Caco-2 (cell line): ENCODE results near the gene RNF217. TPM values are rescaled to one million over a fixed set of nuclear protein-coding genes. Genes with fewer than 3 reads are reported as not detected.

Experiments used
- BruUV-seq: library from RNA; stranded (reverse); fragments of 400-500 nt; replicated peaks from 2 replicates; lab custom pipeline; 2021; lab: Mats Ljungman, UMichigan
- CTCF ChIA-PET: fragments of 300-600 bp; sonication (Branson Sonifier 250); formaldehyde crosslinking; loops from one replicate; lab custom pipeline; 2022; ENCODE audit warnings: antibody characterized with exemption; lab: Charles Lee
- POLR2A ChIA-PET: fragments of 300-600 bp; sonication (Branson Sonifier 250); formaldehyde crosslinking; loops from one replicate; lab custom pipeline; 2022; ENCODE audit warnings: antibody characterized with exemption; lab: Charles Lee
- DNase-seq, 2 experiments: peaks; one replicate each; pipeline versions ENCODE4 v3.0.0 to v3.0.0-alpha.2; 2020 to 2022
- H3K27me3 ChIP-seq: replicated peaks from 2 replicates; pipeline ENCODE4 v1.6.0; 2011; ENCODE audit warnings: low read length; ENCODE audit not compliant: control insufficient read depth, insufficient read depth
- H3K36me3 ChIP-seq: 2 replicates; pipeline ENCODE4 v1.5.1; 2011; ENCODE audit warnings: low read length; ENCODE audit not compliant: control insufficient read depth, insufficient read depth
- H3K4me1 ChIP-seq: fragments of 250-450 bp; sonication (Bioruptor Pico); 2 replicates; pipeline ENCODE4 v1.5.1; 2020; ENCODE audit warnings: mild to moderate bottlenecking
- H3K4me3 ChIP-seq: 2 replicates; pipeline ENCODE4 v1.5.1; 2011; ENCODE audit warnings: low read depth, mild to moderate bottlenecking, control low read depth, low read length
- H3K9me3 ChIP-seq: fragments of 250-450 bp; sonication (Bioruptor Pico); 2 replicates; pipeline ENCODE4 v1.5.1; 2020; ENCODE audit warnings: mild to moderate bottlenecking, moderate library complexity
- H3K27ac Mint-ChIP-seq: one replicate; pipeline ENCODE4 v1.8.0; 2022; ENCODE audit warnings: mixed read lengths; ENCODE audit not compliant: unreplicated experiment
- H3K27me3 Mint-ChIP-seq: one replicate; pipeline ENCODE4 v1.8.0; 2022; ENCODE audit warnings: mixed read lengths; ENCODE audit not compliant: insufficient read depth, unreplicated experiment
- H3K36me3 Mint-ChIP-seq: one replicate; pipeline ENCODE4 v1.8.0; 2022; ENCODE audit warnings: mild to moderate bottlenecking, mixed read lengths; ENCODE audit not compliant: insufficient read depth, unreplicated experiment
- H3K4me1 Mint-ChIP-seq: one replicate; pipeline ENCODE4 v1.8.0; 2022; ENCODE audit warnings: low read depth, mixed read lengths; ENCODE audit not compliant: unreplicated experiment
- H3K4me3 Mint-ChIP-seq: one replicate; pipeline ENCODE4 v1.8.0; 2022; ENCODE audit warnings: mild to moderate bottlenecking, moderate library complexity, mixed read lengths; ENCODE audit not compliant: unreplicated experiment
- H3K9me3 Mint-ChIP-seq: one replicate; pipeline ENCODE4 v1.8.0; 2022; ENCODE audit warnings: mixed read lengths; ENCODE audit not compliant: unreplicated experiment
- CTCF ChIP-seq, 2 experiments: fragments of 200-600 bp in 1 of 2; IDR thresholded peaks; 1 replicate in 1 of 2; 2 replicates in 1 of 2; pipeline versions ENCODE4 v1.5.1 to v1.8.0; 2011 to 2022; ENCODE audit warnings: antibody characterized with exemption in 1 of 2, control low read depth in 1 of 2, inconsistent platforms in 1 of 2, low read depth in 1 of 2, low read length in 1 of 2, mild to moderate bottlenecking in 1 of 2, moderate library complexity in 1 of 2; ENCODE audit not compliant: insufficient read depth in 1 of 2, severe bottlenecking in 1 of 2, unreplicated experiment in 1 of 2
- intact Hi-C: fragments of 100-400 bp; cut with micrococcal nuclease; formaldehyde crosslinking; loops from one replicate; pipeline ENCODE4 v1.10.0; 2022; ENCODE audit not compliant: unreplicated experiment
- total RNA-seq: library from RNA; stranded (reverse); gene quantifications from 2 replicates; pipeline ENCODE4 v1.2.3, GENCODE V29; 2022

RNF217 gene
- total RNA-seq, 1 experiment from 2014 or later = 0.09 TPM

GRCh38 chr6:125114248-125114858 lies 152.1 kb downstream of the RNF217 start:
- Mint-ChIP-seq H3K36me3 (no peaks in the 10 kb centered on the region), H3K4me1 (no peaks in the 10 kb centered on the region), H3K27me3 (peaks cover 5% of the 10 kb centered on the region), H3K27ac (no peak overlapping the region), H3K9me3 (peaks cover 33% of the 10 kb centered on the region), H3K4me3 (no peak overlapping the region)
- Histone ChIP-seq H3K4me1 (no peaks in the 10 kb centered on the region), H3K4me3 (no peak overlapping the region), H3K36me3 (no peaks in the 10 kb centered on the region), H3K27me3 (no peaks in the 10 kb centered on the region), H3K9me3 (peaks cover 5% of the 10 kb centered on the region)
- peak in 1 of 2 experiments; percentile 30 for DNase-seq
- ChIA-PET CTCF (no interaction called here), POLR2A (no interaction called here)
- intact Hi-C loops = loop anchor here (1.0 kb wide), 1 partner anchor 244 kb away; no protein-coding TSS in a partner anchor
- TF ChIP-seq CTCF (IDR thresholded peaks at IDR 0.05; ENCODE audit: insufficient read depth in 1 of 2, low read depth in 1 of 2, low read length in 1 of 2, severe bottlenecking in 1 of 2, unreplicated experiment in 1 of 2) = peak; percentile 53 to 63
- BruUV-seq = no TSS peak

GRCh38 chr6:125116170-125116569 lies 153.9 kb downstream of the RNF217 start:
- H3K36me3 Mint-ChIP-seq = no peaks in the 10 kb centered on the region
- peaks cover 15% of the 10 kb centered on the region for H3K9me3 Mint-ChIP-seq
- H3K4me1 ChIP-seq = no peaks in the 10 kb centered on the region
- no peak for DNase-seq
- H3K27me3 ChIP-seq = no peaks in the 10 kb centered on the region
- no peaks in the 10 kb centered on the region for H3K9me3 ChIP-seq
- intact Hi-C loops = no loop called here
- no peak overlapping the region for H3K27ac Mint-ChIP-seq
- no TSS peak for BruUV-seq
- ChIA-PET CTCF (no interaction called here), POLR2A (no interaction called here)
- no peaks in the 10 kb centered on the region for H3K36me3 ChIP-seq
- H3K4me3 Mint-ChIP-seq = no peak overlapping the region
- no peak overlapping the region for H3K4me3 ChIP-seq
- no peak for TF ChIP-seq CTCF (IDR thresholded peaks at IDR 0.05; ENCODE audit: insufficient read depth in 1 of 2, low read depth in 1 of 2, low read length in 1 of 2, severe bottlenecking in 1 of 2, unreplicated experiment in 1 of 2)
- H3K27me3 Mint-ChIP-seq = peaks cover 6% of the 10 kb centered on the region
- no peaks in the 10 kb centered on the region for H3K4me1 Mint-ChIP-seq

GRCh38 chr6:125116710-125117109 lies 154.5 kb downstream of the RNF217 start:
- H3K36me3 ChIP-seq = no peaks in the 10 kb centered on the region
- no peaks in the 10 kb centered on the region for H3K4me1 Mint-ChIP-seq
- H3K27me3 Mint-ChIP-seq = peaks cover 6% of the 10 kb centered on the region
- no peak for TF ChIP-seq CTCF (IDR thresholded peaks at IDR 0.05; ENCODE audit: insufficient read depth in 1 of 2, low read depth in 1 of 2, low read length in 1 of 2, severe bottlenecking in 1 of 2, unreplicated experiment in 1 of 2)
- H3K4me3 Mint-ChIP-seq = no peak overlapping the region
- no peak for DNase-seq
- peaks cover 10% of the 10 kb centered on the region for H3K9me3 Mint-ChIP-seq
- H3K36me3 Mint-ChIP-seq = no peaks in the 10 kb centered on the region
- no TSS peak for BruUV-seq
- H3K27ac Mint-ChIP-seq = no peak overlapping the region
- H3K27me3 ChIP-seq = no peaks in the 10 kb centered on the region
- H3K4me3 ChIP-seq = no peak overlapping the region
- ChIA-PET CTCF (no interaction called here), POLR2A (no interaction called here)
- H3K9me3 ChIP-seq = no peaks in the 10 kb centered on the region
- H3K4me1 ChIP-seq = no peaks in the 10 kb centered on the region
- intact Hi-C loops = no loop called here
